Parathyroid adenoma (tissue), 2 donors: Measurements from ENCODE around the gene SPI1.
A peak's percentile ranks its signal among the peaks of the same experiment; 100 is the strongest.

ENCODE experiments used
- H2AFZ ChIP-seq: fragments of 300-600 bp; sonication (generic); one replicate; pipeline ENCODE4 v1.7.0; 2017; ENCODE audit warnings: antibody characterized with exemption, mild to moderate bottlenecking
- H3K27ac ChIP-seq: fragments of 300-600 bp; sonication (generic); one replicate; pipeline ENCODE4 v1.7.0; 2017
- H3K27me3 ChIP-seq: fragments of 300-600 bp; sonication (generic); one replicate; pipeline ENCODE4 v1.7.0; 2017; ENCODE audit warnings: low read length; ENCODE audit not compliant: control insufficient read depth, insufficient read depth
- H3K36me3 ChIP-seq: fragments of 300-600 bp; sonication (generic); one replicate; pipeline ENCODE4 v1.7.0; 2017; ENCODE audit warnings: low read length; ENCODE audit not compliant: control insufficient read depth, insufficient read depth
- H3K4me1 ChIP-seq: fragments of 300-600 bp; sonication (generic); one replicate; pipeline ENCODE4 v1.7.0; 2017; ENCODE audit warnings: control low read depth
- H3K4me2 ChIP-seq: fragments of 300-600 bp; sonication (generic); one replicate; pipeline ENCODE4 v1.7.0; 2017; ENCODE audit warnings: low read length
- H3K4me3 ChIP-seq: fragments of 300-600 bp; sonication (generic); one replicate; pipeline ENCODE4 v1.7.0; 2017; ENCODE audit warnings: low read depth, low read length
- H3K79me2 ChIP-seq: fragments of 300-600 bp; sonication (generic); one replicate; pipeline ENCODE4 v1.7.0; 2017; ENCODE audit warnings: control low read depth
- H3K9ac ChIP-seq: fragments of 300-600 bp; sonication (generic); one replicate; pipeline ENCODE4 v1.7.0; 2017; ENCODE audit warnings: mild to moderate bottlenecking
- H3K9me3 ChIP-seq: fragments of 300-600 bp; sonication (generic); one replicate; pipeline ENCODE4 v1.7.0; 2017; ENCODE audit warnings: low read length; ENCODE audit not compliant: control insufficient read depth
- CTCF ChIP-seq: fragments of 300-600 bp; sonication (generic); IDR thresholded peaks from one replicate; pipeline ENCODE4 v1.7.0; 2017; ENCODE audit warnings: antibody characterized with exemption, mild to moderate bottlenecking
- donor health status: primary hyperparathyroidism.

SPI1 gene

DNA sequence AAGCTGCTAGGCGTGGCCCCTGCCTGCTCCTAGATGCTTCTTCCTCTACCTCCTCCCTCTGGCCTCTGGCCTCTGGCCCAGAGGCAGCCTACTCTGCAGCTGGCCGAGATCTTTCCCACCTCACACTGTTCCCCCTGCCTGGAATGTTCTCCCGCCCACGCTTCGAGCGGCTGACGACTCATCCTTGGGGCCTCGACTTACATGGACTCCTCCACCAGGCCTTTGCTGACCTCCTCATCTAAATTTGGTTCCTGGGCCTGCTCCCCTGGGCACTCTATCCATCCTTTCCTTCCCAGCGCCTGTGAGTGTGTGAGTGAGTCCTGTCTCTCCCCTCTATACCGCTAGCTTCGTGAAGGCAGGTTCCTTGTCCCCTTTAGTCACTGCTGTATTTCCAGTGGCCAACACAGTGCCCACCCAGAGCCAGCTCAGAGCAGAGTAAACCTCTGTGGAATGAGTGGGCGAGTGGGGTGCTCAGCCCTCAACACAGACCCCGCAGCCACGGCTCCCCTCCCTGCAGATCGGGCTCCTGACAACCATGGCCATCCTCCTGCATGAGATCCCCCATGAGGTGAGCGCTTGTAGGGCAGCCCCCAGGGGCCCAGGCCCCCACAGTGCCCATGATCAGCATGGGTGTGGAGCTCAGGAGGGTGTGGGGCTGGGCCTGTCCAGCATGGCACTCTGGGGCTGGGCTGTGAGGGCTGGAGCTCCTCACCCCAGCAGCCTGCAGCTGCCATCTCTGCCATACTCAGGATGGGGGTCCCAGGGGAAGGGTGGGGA, 35.7 kb upstream of the SPI1 start:
- H3K4me3 ChIP-seq = no peak overlapping the region
- no peaks in the 10 kb centered on the region for H3K9me3 ChIP-seq
- H3K4me2 ChIP-seq = no peak overlapping the region
- no peaks in the 10 kb centered on the region for H3K27me3 ChIP-seq
- H3K9ac ChIP-seq = no peak overlapping the region
- no peak overlapping the region for H2AFZ ChIP-seq
- no peak overlapping the region for H3K27ac ChIP-seq
- no peak for TF ChIP-seq CTCF
- no peaks in the 10 kb centered on the region for H3K36me3 ChIP-seq
- peaks cover 3% of the 10 kb centered on the region for H3K4me1 ChIP-seq
- no peaks in the 10 kb centered on the region for H3K79me2 ChIP-seq

GRCh38 chr11:47413351-47413750, 35.0 kb upstream of the SPI1 start:
- H3K9ac ChIP-seq = no peak overlapping the region
- H3K36me3 ChIP-seq = no peaks in the 10 kb centered on the region
- no peaks in the 10 kb centered on the region for H3K79me2 ChIP-seq
- TF ChIP-seq CTCF = no peak
- no peak overlapping the region for H3K4me3 ChIP-seq
- no peak overlapping the region for H3K4me2 ChIP-seq
- H3K27me3 ChIP-seq = no peaks in the 10 kb centered on the region
- H3K27ac ChIP-seq = no peak overlapping the region
- H2AFZ ChIP-seq = no peak overlapping the region
- peaks cover 3% of the 10 kb centered on the region for H3K4me1 ChIP-seq
- no peaks in the 10 kb centered on the region for H3K9me3 ChIP-seq

DNA sequence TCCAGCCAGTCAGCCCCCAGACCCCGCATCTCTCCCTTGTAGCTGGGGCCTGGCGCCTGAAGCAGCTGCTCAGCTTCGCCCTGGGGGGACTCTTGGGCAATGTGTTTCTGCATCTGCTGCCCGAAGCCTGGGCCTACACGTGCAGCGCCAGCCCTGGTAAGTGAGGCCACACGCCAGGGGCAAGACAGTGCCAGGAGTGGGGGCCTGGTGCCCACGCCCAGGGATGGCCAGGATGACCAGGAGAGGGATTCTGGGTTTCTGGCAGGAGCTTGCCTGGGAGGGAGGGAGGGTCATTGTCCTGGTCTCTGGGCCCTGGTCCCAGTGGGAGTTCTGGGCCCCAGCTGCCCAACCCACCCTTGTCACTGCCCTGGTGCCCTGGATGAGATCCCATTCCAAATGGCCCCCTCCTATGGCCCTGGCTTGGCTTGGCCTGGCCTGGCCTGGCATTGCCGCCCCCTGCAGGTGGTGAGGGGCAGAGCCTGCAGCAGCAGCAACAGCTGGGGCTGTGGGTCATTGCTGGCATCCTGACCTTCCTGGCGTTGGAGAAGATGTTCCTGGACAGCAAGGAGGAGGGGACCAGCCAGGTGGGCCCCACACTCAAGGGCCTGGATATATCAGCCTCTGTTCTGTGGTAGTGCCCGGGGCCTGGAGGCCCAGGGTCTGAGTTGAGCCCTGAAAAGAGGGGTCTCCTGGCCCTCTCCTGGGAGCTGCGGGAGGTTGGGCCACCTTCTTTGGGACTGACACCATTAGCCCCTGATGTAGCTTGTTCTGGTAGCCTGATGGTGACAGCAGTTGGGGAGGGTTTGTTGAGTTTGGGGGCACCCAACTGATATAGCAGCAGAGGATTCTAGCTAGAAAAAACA, 33.8 kb upstream of the SPI1 start:
- H3K4me2 ChIP-seq = no peak overlapping the region
- no peaks in the 10 kb centered on the region for H3K9me3 ChIP-seq
- no peak overlapping the region for H2AFZ ChIP-seq
- TF ChIP-seq CTCF = peak; percentile 49
- H3K4me1 ChIP-seq = peaks cover 8% of the 10 kb centered on the region
- H3K79me2 ChIP-seq = no peaks in the 10 kb centered on the region
- H3K27me3 ChIP-seq = no peaks in the 10 kb centered on the region
- no peaks in the 10 kb centered on the region for H3K36me3 ChIP-seq
- no peak overlapping the region for H3K27ac ChIP-seq
- H3K9ac ChIP-seq = no peak overlapping the region
- no peak overlapping the region for H3K4me3 ChIP-seq

GRCh38 chr11:47410370-47411264, 32.3 kb upstream of the SPI1 start:
- Histone ChIP-seq H3K4me3 (no peak overlapping the region), H3K9ac (no peak overlapping the region), H3K79me2 (no peaks in the 10 kb centered on the region), H3K9me3 (no peaks in the 10 kb centered on the region), H3K36me3 (no peaks in the 10 kb centered on the region), H3K4me2 (no peak overlapping the region), H3K27me3 (no peaks in the 10 kb centered on the region), H3K27ac (no peak overlapping the region), H2AFZ (no peak overlapping the region), H3K4me1 (peaks cover 11% of the 10 kb centered on the region)
- no peak for TF ChIP-seq CTCF
